GM19099 (cell line): ENCODE data around the gene ZDHHC12.

Source experiments
- POLR2A ChIP-seq: IDR thresholded peaks from 3 replicates; pipeline ENCODE4 v1.6.1; 2011; ENCODE audit warnings: low read depth; ENCODE audit not compliant: insufficient read length; ENCODE audit errors: extremely low read depth

The ZDHHC12 gene

DNA sequence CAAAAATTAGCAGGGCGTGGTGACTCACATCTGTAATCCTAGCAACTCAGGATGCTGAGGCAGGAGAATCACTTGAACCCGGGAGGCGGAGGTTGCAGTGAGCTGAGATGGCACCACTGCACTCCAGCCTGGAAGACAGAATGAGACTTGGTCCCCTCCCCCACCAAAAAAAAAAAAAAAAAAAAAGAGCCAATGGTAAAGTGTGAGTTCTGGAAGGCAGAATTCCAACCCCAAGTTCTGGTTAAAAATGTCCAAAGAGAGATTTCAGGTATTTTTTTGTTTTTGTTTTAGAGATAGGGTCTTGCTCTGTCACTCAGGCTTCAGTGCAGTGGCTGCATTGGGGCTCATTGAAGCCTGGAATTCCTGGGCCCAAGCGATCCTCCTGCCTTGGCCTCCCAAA lies 36.5 kb downstream of the ZDHHC12 start:
- TF ChIP-seq POLR2A, result no peak

GRCh38 chr9:128685636-128686489 lies 38.1 kb downstream of the ZDHHC12 start:
- TF ChIP-seq POLR2A, result no peak

DNA sequence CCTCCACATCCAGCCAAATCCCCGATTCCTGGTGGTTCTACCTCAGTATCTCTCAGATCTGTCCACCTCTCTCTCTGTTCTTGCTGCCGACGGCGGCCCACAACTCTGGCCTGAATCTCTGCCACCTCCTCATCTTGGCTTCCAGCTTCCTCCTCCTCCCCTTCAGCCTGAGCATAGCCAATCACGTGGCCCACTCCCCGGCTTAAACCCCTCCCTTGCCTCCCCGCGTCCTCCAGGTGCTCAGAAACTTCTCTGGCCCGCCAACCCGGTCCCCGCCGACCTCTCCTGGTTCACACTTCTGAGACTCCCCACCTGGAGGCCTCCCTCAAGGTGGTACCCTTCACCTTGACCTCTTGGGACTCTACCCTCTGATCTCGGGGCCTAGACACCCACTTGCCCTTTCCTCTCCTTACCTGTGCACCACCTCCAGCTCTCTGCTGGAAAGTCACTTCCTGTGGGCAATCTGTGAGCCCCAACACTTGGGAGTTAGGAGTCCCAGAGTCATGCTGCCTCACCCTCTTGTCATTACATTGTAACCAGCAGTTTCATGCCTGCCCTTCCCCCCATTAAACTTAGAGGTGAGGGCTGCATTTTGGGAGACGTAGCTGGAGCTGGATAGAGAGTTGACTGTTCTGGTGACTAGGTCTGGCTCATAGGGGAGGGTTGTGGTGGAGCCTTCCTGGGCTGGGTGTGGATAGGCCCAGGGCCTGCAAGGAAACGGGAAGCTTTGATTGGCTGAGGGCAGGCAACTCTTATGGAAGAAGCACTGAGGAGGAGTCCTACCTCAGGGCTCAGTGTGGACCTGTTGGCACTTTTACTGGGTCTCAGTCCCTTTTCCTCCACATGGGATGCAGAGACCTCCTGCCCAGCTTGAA lies 39.4 kb downstream of the ZDHHC12 start:
- TF ChIP-seq POLR2A, result peak; percentile 95

- peak; percentile 40 for TF ChIP-seq POLR2A
These were observed 39.9 kb downstream of the ZDHHC12 start for GRCh38 chr9:128684065-128684324.

DNA sequence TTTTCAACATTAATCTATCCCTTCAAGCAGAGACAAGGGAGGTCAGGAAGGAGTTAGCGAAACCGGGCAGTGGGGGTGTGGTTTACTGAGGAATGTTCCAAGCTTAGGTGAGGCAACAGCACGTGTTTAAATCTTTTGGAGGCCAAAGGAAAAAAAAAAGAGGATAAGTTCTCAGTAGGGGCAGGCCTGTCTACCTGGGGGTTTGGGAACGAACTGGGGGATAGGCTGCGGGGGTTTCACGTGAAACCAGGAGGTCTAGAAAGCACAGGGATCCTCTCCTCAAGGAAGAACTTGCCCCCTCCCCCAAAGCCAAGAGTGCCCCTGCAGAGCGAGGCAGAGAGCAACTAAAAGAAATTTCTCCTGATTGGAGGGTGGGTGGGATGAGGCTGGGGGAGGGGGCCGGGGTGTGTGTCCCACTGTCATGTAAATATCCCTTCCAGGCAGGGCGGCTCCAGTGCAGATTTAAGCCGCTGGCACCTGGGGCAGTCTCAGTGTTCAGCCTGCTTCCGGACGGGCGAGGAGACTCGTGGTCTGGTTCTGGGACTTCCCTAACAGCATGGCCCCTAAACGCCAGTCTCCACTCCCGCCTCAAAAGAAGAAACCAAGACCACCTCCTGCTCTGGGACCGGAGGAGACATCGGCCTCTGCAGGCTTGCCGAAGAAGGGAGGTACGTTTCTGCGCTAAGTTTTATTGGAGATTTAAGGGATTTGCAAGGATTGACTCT lies 40.4 kb downstream of the ZDHHC12 start:
- peak; percentile 80 for TF ChIP-seq POLR2A

- no peak for TF ChIP-seq POLR2A
These were observed 46.1 kb downstream of the ZDHHC12 start for GRCh38 chr9:128677794-128678193.

GRCh38 chr9:128675382-128675781 lies 48.5 kb downstream of the ZDHHC12 start:
- TF ChIP-seq POLR2A, result no peak
